ENCODE results near the gene DYDC2. TPM values are rescaled to one million over a fixed set of nuclear protein-coding genes. Genes with fewer than 3 reads are reported as not detected.

DYDC2 gene
- total and polyA plus RNA-seq, 3 donors from 2014 or later: 1.8 to 22.8 (median 4.5) TPM

Other genes with a start within 250 kb of the DYDC2 start
- gene PLAC9, start 224.1 kb upstream of the DYDC2 start, total RNA-seq: 10 to 100 TPM; 13.1 to 20.7 TPM
- 47.0 TPM for gene PLAC9, start 224.1 kb upstream of the DYDC2 start, polyA plus RNA-seq (ENCODE audit: insufficient read depth, low read depth, low replicate concordance)
- 10 to 100 TPM; 46.5 to 64.0 TPM for gene ANXA11, start 151.2 kb upstream of the DYDC2 start, total RNA-seq
- gene ANXA11, start 151.2 kb upstream of the DYDC2 start, polyA plus RNA-seq (ENCODE audit: insufficient read depth, low read depth, low replicate concordance): 116 TPM
- gene MAT1A, start 67.1 kb upstream of the DYDC2 start, total RNA-seq: 1 to 10 TPM; 5.6 to 8.3 TPM
- gene MAT1A, start 67.1 kb upstream of the DYDC2 start, polyA plus RNA-seq (ENCODE audit: insufficient read depth, low read depth, low replicate concordance): 8.3 TPM
- 10 to 100 TPM; 47.5 to 72.5 TPM for gene DYDC1, start within 50 bp of the DYDC2 start, total RNA-seq
- gene DYDC1, start within 50 bp of the DYDC2 start, polyA plus RNA-seq (ENCODE audit: insufficient read depth, low read depth, low replicate concordance): 207 TPM
- gene PRXL2A, start 51.8 kb downstream of the DYDC2 start, total RNA-seq: 100 to 1,000 TPM; 102 to 104 TPM
- 106 TPM for gene PRXL2A, start 51.8 kb downstream of the DYDC2 start, polyA plus RNA-seq (ENCODE audit: insufficient read depth, low read depth, low replicate concordance)
- 10 to 100 TPM; 61.4 to 64.6 TPM for gene TSPAN14, start 97.5 kb downstream of the DYDC2 start, total RNA-seq
- 59.1 TPM for gene TSPAN14, start 97.5 kb downstream of the DYDC2 start, polyA plus RNA-seq (ENCODE audit: insufficient read depth, low read depth, low replicate concordance)
- 1 to 10 TPM in 1 of 2 donors, under 1 TPM in 1; 0.55 to 1.1 TPM for gene SH2D4B, start 181.1 kb downstream of the DYDC2 start, total RNA-seq
- 0.22 TPM for gene SH2D4B, start 181.1 kb downstream of the DYDC2 start, polyA plus RNA-seq (ENCODE audit: insufficient read depth, low read depth, low replicate concordance)

Data from testis (tissue), 3 donors.